GM12878 (cell line): ENCODE results near the gene KRCC1. TPM values are rescaled to one million over a fixed set of nuclear protein-coding genes. Genes with fewer than 3 reads are reported as not detected.
A peak's percentile ranks its signal among the peaks of the same experiment; 100 is the strongest.

Experiments used
- ATF7 ChIP-seq: fragments of 450-650 bp; IDR thresholded peaks from 2 replicates; pipeline ENCODE4 v1.6.1; 2016; ENCODE audit warnings: low read depth, mild to moderate bottlenecking
- BACH1 ChIP-seq: fragments of 450-650 bp; IDR thresholded peaks from 2 replicates; pipeline ENCODE4 v1.6.1; 2017; ENCODE audit warnings: mild to moderate bottlenecking, borderline replicate concordance
- BMI1 ChIP-seq: fragments of 450-650 bp; IDR thresholded peaks from 2 replicates; pipeline ENCODE4 v1.6.1; 2016; ENCODE audit warnings: mild to moderate bottlenecking, moderate library complexity, borderline replicate concordance
- CREB1 ChIP-seq: IDR thresholded peaks from 2 replicates; pipeline ENCODE4 v1.6.1; 2012; ENCODE audit warnings: low read depth, mild to moderate bottlenecking, inconsistent platforms
- EED ChIP-seq: sonication (generic); IDR thresholded peaks from 2 replicates; pipeline ENCODE4 v1.6.1; 2016; ENCODE audit warnings: antibody characterized with exemption, low read depth
- GATAD2B ChIP-seq: fragments of 450-650 bp; conservative IDR thresholded peaks from 2 replicates; pipeline ENCODE4 v1.6.1; 2017; ENCODE audit warnings: low read depth, mild to moderate bottlenecking, moderate library complexity
- MEF2B ChIP-seq: fragments of 450-650 bp; IDR thresholded peaks from 2 replicates; pipeline ENCODE4 v1.6.1; 2018; ENCODE audit warnings: mild to moderate bottlenecking, moderate library complexity; ENCODE audit not compliant: partially characterized antibody, poor library complexity, severe bottlenecking
- MYB ChIP-seq: fragments of 150-350 bp; IDR thresholded peaks from 2 replicates; pipeline ENCODE4 v1.6.1; 2014; ENCODE audit warnings: mild to moderate bottlenecking, low read depth, low read length, borderline replicate concordance
- NFYB ChIP-seq: IDR thresholded peaks from 2 replicates; pipeline ENCODE4 v1.6.1; 2011; ENCODE audit warnings: low read depth, mild to moderate bottlenecking, low read length, improper control_type of control experiment, moderate library complexity; ENCODE audit not compliant: insufficient read depth
- POLR2AphosphoS5 ChIP-seq: IDR thresholded peaks from 2 replicates; pipeline ENCODE4 v1.6.1; 2011; ENCODE audit warnings: mild to moderate bottlenecking, low read length, inconsistent platforms
- POU2F2 ChIP-seq: IDR thresholded peaks from 3 replicates; pipeline ENCODE4 v1.6.1; 2011; ENCODE audit warnings: low read depth, mild to moderate bottlenecking, low read length, borderline replicate concordance
- SPI1 ChIP-seq: IDR thresholded peaks from 2 replicates; pipeline ENCODE4 v1.6.1; 2011; ENCODE audit warnings: low read depth, mild to moderate bottlenecking, low read length, moderate library complexity, borderline replicate concordance; ENCODE audit not compliant: insufficient read depth
- SREBF1 ChIP-seq: IDR thresholded peaks from 2 replicates; pipeline ENCODE4 v1.6.1; 2012; ENCODE audit warnings: mild to moderate bottlenecking, low read length
- ZNF622 ChIP-seq: fragments of 450-650 bp; IDR thresholded peaks from 2 replicates; pipeline ENCODE4 v1.6.1; 2017; ENCODE audit warnings: mild to moderate bottlenecking, inconsistent platforms
- polyA plus RNA-seq, 11 experiments: library from polyadenylated mRNA; depleted of rRNA in 4 of 11; unstranded in 6 of 11; stranded (reverse) in 5 of 11; fragments of >200 nt; fragmentation: Nextera tagmentation in 4 of 11; fragmentation: Illumina TruSeq in 1 of 11; extraction: Ambion mirVana in 4 of 11; extraction: Trizol in 1 of 11; gene quantifications; 1 replicate in 1 of 11; 2 replicates in 10 of 11; pipeline versions ENCODE4 v1.2.1 to v1.2.3, GENCODE V29; 2011 to 2016; ENCODE audit warnings: inconsistent platforms in 2 of 11, missing spikeins in 2 of 11, low read depth in 1 of 11
- total RNA-seq, 4 experiments: library from RNA; depleted of rRNA in 3 of 4; stranded (reverse); fragments of >200 nt in 3 of 4; fragmentation: Illumina TruSeq in 1 of 4; extraction: Trizol in 1 of 4; gene quantifications; 2 replicates each; pipeline versions ENCODE4 v1.2.1 to v1.2.3, GENCODE V29; 2013 to 2021
- TF ChIP-seq, protein P1 (sequence below): fragments of 450-650 bp; conservative IDR thresholded peaks from 2 replicates; pipeline ENCODE4 v1.6.1; 2017; ENCODE audit warnings: mild to moderate bottlenecking, moderate library complexity
- TF ChIP-seq, protein P2 (sequence below): IDR thresholded peaks from 2 replicates; pipeline ENCODE4 v1.6.1; 2011; ENCODE audit warnings: mild to moderate bottlenecking, low read depth, low read length, moderate library complexity; ENCODE audit not compliant: insufficient replicate concordance
- TF ChIP-seq, protein P3 (sequence below): fragments of 450-650 bp; IDR thresholded peaks from 2 replicates; pipeline ENCODE4 v1.6.1; 2017; ENCODE audit warnings: mild to moderate bottlenecking, moderate library complexity
- TF ChIP-seq, protein P4 (sequence below): fragments of 450-650 bp; IDR thresholded peaks from 2 replicates; pipeline ENCODE4 v1.6.1; 2017; ENCODE audit warnings: mild to moderate bottlenecking, moderate library complexity

The KRCC1 gene
- total and polyA plus RNA-seq, 10 of the 15 experiments (the other 5 are each of a cell fraction or from before 2014, with no cell fraction given) = 3.8 to 27.2 (median 12.5) TPM

DNA sequence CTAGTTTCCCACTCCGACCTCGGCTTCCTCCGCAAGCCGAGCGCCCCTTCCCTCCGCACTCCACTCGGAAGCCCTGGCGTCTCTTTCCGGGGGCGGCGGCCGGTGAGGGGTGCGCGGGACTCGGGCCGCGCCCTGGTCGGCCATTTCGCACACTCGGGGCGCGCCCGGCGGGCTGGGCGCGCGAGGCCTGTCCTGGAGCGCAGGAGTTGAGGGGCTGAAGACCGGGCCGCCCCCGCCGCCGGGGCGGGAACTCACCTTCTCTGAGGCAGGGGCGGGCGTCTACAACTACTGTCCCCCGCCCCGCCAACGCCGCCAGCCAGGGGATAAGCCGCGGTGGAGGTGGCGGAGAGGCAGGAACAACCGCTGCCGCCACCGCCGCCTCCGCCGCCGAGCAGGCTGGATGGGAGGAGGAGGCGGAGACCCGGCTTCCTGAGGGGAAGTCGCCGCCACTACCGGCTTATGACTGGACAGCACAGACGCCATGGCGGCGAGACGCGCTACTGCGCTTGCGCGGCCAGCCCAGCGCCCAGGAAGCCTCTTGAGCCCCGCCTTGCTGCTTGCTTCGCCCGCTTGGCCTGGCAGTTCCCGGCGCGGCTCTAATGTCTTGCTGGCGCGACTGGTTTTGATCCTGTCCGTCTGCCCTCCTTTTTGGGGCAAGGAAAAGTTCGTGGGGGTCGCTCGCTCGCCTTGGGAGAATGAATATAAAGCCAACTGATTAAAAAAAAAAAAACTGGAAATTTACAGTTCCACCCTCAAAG lies at the start of gene KRCC1 (continued):
- TF ChIP-seq, protein P1, sequence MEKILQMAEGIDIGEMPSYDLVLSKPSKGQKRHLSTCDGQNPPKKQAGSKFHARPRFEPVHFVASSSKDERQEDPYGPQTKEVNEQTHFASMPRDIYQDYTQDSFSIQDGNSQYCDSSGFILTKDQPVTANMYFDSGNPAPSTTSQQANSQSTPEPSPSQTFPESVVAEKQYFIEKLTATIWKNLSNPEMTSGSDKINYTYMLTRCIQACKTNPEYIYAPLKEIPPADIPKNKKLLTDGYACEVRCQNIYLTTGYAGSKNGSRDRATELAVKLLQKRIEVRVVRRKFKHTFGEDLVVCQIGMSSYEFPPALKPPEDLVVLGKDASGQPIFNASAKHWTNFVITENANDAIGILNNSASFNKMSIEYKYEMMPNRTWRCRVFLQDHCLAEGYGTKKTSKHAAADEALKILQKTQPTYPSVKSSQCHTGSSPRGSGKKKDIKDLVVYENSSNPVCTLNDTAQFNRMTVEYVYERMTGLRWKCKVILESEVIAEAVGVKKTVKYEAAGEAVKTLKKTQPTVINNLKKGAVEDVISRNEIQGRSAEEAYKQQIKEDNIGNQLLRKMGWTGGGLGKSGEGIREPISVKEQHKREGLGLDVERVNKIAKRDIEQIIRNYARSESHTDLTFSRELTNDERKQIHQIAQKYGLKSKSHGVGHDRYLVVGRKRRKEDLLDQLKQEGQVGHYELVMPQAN = peak; percentile 85
- TF ChIP-seq POLR2AphosphoS5 (peak; percentile 94), EED (no peak), MEF2B (no peak), SPI1 (peak; percentile 58; the same call in 1 of the 2 replicates), SREBF1 (no peak), MYB (no peak), BACH1 (peak; percentile 76), POU2F2 (peak; percentile 45; the same call in 1 of the 3 replicates), NFYB (no peak), BMI1 (no peak), ZNF622 (no peak), GATAD2B (peak; percentile 75), ATF7 (peak; percentile 10; the same call in 1 of the 2 replicates), CREB1 (peak; percentile 40; the same call in 1 of the 2 replicates)
- TF ChIP-seq, protein P2, sequence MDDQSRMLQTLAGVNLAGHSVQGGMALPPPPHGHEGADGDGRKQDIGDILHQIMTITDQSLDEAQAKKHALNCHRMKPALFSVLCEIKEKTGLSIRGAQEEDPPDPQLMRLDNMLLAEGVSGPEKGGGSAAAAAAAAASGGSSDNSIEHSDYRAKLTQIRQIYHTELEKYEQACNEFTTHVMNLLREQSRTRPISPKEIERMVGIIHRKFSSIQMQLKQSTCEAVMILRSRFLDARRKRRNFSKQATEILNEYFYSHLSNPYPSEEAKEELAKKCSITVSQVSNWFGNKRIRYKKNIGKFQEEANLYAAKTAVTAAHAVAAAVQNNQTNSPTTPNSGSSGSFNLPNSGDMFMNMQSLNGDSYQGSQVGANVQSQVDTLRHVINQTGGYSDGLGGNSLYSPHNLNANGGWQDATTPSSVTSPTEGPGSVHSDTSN = no peak
- TF ChIP-seq, protein P3, sequence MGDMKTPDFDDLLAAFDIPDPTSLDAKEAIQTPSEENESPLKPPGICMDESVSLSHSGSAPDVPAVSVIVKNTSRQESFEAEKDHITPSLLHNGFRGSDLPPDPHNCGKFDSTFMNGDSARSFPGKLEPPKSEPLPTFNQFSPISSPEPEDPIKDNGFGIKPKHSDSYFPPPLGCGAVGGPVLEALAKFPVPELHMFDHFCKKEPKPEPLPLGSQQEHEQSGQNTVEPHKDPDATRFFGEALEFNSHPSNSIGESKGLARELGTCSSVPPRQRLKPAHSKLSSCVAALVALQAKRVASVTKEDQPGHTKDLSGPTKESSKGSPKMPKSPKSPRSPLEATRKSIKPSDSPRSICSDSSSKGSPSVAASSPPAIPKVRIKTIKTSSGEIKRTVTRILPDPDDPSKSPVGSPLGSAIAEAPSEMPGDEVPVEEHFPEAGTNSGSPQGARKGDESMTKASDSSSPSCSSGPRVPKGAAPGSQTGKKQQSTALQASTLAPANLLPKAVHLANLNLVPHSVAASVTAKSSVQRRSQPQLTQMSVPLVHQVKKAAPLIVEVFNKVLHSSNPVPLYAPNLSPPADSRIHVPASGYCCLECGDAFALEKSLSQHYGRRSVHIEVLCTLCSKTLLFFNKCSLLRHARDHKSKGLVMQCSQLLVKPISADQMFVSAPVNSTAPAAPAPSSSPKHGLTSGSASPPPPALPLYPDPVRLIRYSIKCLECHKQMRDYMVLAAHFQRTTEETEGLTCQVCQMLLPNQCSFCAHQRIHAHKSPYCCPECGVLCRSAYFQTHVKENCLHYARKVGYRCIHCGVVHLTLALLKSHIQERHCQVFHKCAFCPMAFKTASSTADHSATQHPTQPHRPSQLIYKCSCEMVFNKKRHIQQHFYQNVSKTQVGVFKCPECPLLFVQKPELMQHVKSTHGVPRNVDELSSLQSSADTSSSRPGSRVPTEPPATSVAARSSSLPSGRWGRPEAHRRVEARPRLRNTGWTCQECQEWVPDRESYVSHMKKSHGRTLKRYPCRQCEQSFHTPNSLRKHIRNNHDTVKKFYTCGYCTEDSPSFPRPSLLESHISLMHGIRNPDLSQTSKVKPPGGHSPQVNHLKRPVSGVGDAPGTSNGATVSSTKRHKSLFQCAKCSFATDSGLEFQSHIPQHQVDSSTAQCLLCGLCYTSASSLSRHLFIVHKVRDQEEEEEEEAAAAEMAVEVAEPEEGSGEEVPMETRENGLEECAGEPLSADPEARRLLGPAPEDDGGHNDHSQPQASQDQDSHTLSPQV = no peak
- TF ChIP-seq, protein P4, sequence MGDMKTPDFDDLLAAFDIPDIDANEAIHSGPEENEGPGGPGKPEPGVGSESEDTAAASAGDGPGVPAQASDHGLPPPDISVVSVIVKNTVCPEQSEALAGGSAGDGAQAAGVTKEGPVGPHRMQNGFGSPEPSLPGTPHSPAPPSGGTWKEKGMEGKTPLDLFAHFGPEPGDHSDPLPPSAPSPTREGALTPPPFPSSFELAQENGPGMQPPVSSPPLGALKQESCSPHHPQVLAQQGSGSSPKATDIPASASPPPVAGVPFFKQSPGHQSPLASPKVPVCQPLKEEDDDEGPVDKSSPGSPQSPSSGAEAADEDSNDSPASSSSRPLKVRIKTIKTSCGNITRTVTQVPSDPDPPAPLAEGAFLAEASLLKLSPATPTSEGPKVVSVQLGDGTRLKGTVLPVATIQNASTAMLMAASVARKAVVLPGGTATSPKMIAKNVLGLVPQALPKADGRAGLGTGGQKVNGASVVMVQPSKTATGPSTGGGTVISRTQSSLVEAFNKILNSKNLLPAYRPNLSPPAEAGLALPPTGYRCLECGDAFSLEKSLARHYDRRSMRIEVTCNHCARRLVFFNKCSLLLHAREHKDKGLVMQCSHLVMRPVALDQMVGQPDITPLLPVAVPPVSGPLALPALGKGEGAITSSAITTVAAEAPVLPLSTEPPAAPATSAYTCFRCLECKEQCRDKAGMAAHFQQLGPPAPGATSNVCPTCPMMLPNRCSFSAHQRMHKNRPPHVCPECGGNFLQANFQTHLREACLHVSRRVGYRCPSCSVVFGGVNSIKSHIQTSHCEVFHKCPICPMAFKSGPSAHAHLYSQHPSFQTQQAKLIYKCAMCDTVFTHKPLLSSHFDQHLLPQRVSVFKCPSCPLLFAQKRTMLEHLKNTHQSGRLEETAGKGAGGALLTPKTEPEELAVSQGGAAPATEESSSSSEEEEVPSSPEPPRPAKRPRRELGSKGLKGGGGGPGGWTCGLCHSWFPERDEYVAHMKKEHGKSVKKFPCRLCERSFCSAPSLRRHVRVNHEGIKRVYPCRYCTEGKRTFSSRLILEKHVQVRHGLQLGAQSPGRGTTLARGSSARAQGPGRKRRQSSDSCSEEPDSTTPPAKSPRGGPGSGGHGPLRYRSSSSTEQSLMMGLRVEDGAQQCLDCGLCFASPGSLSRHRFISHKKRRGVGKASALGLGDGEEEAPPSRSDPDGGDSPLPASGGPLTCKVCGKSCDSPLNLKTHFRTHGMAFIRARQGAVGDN = 0 out of 2 replicates have a peak, but pooled peaks have one; percentile 50
